Fibroblast of upper back skin (primary cell): Measurements from ENCODE around the gene MSGN1.
"Not testable (repeated sequence)": the region's sequence is repeated elsewhere in the genome, so short reads cannot be mapped to it uniquely, and the experiment has no call there.

ENCODE experiments used
- DNase-seq: peaks from one replicate; pipeline ENCODE4 v3.0.0-alpha.2; 2013

MSGN1 gene

DNA sequence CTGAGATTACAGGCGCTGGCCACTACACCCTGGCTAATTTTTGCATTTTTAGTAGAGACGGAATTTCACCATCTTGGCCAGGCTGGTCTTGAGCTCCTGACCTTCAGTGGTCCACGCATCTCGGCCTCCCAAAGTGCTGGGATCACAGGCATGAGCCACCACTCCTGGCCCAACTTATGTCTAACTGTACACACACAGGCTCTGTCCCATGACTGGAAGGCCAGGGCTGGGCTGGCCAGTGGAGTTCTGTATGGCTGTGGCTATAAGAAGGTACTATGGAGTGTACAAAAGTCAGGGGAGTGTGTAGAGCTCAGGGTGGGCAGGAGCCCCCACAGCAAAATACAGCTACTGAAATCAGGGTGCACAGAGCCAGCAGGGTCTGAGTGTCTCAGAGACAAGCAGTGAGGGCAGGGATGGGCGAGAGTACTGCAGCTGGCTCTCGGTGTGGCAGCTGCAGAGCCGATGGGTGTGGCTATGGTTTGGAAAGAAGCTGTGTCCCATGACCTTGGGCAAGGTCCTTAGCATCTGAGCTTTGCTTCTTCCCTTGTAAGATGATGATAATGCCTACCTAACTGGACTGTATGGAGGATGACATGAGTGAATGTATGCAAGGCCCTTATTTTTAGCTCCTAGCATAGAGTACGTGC is 10.4 kb upstream of the MSGN1 start:
- no peak for DNase-seq

DNA sequence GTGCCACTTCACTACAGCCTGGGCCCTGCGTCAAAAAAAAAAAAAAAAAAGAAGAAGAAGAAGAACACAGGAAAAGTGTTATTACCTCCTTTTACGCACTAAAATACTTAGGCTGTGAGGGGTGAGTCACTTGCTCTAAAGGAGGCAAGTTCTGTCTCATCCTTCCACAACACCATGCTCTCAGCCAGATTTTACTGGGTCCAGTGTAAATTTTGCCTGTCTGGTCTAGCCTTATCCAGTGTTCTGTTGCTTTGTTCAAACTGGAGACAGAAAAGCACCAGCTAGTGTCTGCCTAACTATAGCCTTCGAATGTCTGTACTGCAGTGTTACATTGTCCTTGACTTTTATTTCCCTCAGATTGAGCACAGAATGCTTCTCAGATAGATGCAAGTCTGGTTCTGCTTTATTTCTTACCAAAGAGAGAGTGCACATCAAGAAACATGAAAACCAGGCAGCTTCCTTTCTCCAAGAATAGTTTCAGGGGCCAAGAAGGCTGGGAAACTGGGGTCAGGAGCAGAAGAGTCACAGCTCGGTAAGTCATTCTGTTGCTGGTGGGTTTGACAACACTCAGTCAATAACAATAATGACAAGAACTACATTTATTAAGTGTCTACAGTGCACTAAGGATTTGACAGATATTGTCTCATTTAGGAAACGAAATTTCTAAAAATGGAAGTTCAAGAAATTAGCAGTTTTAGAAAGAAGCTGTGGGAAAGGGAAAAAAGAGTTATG is 3.1 kb upstream of the MSGN1 start:
- peak; percentile 40 for DNase-seq

DNA sequence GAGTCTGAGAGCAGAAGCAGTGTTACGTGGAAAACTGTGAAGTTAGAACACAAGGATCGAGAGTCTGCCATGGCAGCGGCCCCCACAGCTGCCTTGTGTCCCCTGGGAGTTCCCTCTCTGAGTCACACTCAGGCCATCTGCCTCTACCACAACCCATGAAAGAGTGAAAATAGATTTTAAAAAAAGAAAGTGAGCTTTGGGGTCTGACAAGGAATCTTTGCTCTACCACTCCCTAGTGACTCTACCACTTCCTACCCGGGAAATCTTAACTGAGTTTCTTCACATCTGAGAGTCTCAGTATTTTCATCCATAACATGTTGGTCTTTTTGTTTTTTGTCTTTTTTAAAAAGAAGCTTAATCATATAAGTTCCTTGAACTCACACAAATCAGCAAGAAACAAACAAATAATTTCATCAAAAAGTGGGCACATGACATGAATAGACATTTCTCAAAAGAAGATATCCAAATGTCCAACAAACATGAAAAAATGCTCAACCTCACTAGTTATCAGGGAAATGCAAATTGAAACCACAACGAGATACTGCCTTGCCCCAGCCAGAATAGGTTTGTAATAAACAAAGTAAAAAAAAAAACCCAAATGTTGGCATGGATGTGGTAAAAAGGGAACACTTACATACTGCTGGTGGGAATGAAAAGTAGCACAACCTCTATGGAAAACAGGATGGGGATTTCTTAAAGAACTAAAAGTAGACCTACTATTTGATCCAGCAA is 2.4 kb upstream of the MSGN1 start:
- peak; percentile 55 for DNase-seq

DNA sequence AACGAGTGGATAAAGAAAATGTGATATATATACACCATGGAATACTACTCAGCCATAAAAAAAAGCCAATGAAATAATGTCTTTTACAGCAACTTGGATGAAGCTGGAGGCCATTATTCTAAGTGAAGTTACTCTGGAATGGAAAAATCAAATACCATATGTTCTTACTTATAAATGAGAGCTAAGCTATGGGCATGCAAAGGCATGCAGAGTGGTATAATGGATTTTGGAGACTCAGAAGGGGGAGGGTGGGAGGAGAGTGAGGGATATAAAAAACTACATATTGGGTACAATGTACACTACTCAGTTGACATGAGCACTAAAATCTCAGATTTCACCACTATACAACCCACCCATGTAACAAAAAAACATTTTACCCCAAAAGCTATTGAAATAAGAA is 1.7 kb upstream of the MSGN1 start:
- DNase-seq, result no peak

DNA sequence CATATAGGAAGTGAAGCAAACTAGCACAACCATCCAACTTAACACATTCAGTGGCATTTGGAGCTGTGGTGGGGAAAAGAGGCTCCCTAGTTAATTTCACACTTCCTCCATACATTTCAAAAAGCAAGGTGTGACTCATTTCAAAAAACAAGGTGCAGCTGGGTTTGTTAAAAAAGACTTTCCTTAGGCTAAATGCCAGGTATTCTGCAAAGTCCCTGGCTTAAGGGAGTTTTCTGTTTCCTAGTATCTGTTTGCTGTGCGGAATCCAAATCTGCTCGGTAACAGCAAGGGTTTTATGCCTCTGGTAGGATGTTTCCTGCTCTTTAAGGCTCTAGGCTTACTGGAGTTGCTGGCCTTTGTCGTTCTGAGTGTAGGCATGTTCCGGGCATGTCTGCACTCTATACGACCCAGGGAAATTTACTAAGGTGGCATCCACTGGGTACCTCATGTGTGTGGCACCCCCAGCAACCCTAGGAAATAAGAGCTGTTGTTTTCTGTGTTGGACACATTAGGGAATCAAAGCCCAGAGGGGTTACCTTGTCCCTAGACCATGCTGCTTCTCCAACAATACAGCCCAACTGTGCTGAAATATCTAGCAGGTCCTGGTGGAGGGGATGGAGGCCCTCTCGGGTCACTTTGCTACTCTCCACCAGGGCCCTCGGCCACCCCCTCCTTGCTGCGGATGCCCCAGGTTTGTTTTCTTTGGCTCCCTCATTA is 634 bp upstream of the MSGN1 start:
- no peak for DNase-seq

DNA sequence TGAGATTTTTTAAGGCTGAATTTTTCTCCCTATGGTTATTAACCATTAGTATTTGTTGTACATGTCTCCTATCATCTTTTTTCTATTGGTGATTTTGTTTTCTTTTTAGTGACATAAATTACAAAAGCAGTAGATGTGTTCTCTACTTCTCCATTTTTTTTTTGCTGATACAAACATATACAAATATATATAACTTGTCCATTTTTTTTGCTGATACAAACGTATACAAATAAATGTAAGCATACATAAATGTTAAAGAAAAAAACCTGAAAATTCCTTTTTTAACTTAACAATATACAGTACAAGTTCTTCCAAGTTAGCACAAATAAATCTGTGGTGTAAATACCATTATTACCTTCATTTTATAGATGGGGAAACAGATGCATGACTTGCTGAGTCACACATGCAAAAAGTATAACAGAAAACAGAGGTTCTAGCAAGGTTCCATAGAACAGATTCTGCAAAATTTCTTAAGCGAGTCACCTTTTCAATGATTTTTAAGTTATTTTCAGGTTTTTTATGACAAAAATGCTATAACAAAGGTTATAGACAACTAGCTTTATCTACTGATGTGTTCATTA is 2.1 kb downstream of the MSGN1 start:
- no peak for DNase-seq

DNA sequence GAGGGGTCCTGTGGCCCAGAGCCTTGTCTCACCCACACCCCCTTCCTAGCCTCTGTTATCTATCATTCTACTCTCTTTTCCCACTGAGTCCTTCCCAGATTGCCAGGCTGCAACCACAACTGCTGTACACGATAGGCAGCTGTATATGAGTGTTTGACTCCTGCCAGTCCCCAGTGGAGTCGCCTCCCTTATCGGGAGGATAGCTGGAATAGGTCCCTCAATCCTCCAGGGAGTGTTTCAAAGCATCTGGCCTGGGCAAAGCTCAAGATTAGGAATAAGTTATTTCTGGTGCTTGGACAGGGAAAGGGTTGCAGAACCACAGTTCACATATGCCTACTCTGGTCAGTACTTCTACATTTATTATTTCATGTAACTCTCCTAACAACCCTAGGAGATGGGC is 4.8 kb downstream of the MSGN1 start:
- no peak for DNase-seq

DNA sequence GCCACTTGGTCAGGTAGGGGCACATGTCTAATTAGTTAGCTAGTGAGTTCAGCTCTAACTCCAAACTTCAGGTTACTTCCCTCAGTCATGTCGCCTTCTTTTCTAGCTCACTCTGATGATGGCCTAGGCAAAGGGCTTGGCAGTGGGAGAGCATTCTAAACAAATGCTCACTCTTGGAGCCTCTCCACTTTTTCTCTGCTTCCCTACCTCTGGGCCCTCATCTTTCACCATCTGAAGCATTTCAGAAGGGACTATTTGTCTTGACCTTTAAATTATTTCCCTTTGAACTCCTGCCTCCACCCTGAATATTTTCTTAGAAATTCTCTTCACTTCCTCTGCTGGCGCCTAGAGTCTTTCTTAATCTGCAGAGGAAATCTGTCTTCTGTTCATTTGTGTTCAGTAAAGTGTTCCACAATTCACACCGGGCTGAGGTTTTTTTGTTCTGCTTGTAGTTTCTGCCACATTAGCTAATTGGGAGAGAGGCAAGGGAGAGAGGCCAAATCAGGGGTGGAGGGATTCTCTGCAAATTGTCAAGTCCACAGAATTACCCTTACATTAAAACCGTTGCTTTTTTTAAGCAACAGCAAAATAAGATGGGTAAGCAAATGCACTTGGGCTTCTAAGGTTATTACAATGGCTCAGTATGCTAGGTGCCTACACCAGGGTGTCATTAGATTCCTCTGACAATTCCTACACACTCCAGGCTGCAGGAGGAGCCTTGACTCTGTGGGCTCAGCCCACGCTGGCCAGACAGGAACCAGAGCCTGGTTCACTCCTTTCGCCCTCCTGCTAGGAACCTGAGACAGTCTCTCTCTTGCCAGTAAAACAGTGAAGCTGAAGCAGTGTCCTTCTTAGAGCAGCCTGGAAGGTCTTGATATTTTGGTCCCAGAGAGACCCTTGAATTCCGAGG is 5.5 kb downstream of the MSGN1 start:
- no peak for DNase-seq

DNA sequence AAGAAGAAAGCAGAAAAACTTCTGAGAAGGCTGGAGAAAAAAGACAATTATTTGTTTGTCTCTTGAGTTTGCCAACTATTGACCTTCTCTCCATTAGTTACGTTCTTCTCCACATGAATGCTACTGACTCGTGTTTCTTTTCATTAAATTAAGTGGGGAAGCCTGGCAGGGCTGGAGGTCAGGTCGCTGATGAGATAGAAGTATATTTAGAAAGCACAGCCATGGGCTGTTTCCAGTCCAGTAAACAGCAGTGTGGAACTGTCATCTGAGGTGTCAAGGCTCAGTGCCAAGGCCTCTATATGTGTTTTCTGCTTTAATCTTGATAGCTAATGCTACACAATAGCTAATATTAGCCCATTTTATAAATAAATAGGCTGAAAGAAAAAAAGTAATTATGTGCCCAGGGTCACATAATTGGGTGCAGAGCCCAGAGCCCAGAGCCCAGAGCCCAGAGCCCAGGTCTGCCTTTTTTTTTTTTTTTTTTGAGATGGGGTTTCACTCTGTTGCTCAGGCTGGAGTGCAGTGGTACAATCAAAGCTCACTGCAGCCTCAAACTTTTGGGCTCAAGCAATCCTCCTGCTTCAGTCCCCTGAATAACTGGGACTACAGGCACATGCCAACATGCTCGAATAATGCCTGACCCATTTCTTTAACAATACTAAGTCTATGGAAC is 6.3 kb downstream of the MSGN1 start:
- no peak for DNase-seq

DNA sequence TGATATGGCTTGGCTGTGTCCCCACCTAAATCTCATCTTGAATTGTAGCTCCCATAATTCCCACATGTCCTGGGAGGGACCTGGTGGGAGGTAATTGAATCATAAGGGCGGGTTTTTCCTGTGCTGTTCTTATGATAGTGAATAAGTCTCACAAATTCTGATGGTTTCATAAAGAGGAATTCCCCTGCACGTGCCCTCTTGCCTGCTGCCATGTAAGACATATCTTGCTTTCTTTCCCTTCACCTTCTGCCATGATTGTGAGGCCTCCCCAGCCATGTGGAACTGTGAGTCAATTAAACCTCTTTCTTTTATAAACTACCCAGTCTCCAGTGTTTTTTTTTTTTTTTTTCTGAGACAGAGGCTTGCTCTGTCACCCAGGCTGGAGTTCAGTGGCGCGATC is 7.4 kb downstream of the MSGN1 start:
- DNase-seq, result not testable (repeated sequence)

DNA sequence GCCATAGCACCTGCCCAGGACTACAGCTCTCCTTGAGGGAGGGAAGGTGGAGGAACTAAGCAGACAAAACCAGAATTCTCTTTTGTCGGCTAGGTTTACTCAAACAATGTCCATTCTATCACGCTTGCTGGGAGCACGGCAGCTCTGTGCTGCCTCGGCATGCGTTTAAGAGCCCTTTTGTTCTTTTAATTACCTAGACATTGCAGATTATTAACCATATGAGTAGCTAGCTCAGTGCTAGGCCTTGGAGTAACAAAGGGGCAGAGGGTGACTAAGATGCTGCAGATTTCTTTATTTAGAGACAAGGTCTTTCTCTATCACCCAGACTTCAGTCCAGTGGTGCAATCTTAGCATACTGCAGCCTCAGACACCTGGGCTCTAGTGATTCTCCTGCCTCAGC is 11.1 kb downstream of the MSGN1 start:
- no peak for DNase-seq

DNA sequence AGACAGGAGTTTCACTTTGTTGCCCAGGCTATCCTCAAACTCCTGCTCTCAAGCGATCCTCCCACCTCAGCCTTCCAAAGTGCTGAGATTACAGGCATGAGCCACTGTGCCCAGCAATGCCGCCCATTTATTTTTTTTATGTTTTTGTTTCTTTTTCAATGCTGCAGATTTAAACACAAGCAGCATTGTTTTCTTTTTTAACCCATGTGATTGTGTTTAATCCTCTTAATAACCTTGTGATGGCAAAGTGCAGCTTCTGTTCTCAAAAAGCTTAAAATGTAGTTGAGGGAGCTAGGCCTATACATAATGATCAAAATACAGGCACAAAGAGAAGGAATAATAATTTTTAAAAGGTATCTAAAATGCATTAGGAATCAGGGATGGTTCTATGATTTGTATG is 11.5 kb downstream of the MSGN1 start:
- DNase-seq, result no peak

DNA sequence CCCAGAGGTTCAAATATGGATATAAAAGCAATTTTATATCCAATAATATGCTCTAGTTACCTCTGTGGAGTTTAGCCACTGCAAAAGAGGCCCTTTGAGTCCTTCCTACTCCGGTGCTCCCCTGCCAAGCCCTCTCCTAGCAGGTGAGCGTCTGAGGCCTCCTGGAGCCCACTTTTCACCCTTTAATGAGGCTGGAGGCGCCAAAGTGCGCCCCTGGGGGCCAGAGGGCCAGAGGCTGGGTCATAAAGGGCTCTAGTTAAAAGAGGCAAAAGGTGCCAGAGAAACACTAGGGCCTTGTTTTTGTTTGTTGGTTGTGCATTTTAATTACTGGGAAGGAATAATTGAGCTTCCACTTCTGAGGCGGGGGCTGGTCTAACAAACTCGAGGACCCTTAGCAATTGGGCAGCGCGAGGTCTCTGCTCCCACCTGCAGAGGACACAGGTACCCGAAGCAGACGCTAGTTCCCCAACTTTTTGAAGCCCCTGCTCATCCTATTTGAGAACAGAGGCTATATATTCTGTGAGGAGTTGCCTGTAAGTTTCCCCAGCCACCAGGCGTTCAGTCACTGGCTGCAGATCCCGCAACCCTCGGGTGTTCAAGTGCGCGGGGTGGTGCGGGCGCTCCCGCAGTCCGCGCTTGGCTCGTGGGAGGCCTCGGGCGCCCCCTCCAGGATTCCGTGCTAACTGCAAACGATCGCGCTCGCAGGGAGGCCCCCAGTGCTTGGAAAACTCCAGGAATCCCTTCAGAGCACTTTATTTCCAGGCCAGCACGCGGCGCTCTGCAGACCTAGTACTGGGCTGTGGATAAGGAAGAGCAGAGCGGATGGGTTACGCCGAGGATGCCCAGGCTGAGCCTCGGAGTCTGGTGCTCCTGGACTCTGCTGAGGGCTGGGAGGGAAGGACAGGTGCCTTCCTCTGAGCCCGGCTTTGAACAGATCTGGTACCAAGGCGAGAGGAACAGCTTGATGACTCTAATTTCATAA is 14.1 kb downstream of the MSGN1 start:
- peak; percentile 73 for DNase-seq

DNA sequence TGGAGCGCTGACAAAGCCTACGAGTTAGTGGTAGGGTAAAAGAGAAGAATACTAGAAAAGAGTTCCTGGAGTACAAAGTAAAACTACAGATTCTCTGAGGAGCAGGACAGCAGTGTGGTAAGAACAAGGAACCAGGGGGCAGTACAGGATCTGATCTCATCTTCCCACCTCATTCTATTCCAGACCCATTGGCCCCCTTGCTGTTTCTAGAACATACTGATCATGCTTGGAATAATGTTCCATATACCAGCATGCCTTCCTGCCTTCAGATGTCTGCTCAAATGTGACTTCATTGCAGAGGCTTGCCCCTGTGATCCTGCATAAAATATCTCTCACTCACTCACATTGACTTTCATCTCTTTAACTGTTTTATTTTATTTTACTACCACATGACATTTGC is 19.3 kb downstream of the MSGN1 start:
- no peak for DNase-seq

DNA sequence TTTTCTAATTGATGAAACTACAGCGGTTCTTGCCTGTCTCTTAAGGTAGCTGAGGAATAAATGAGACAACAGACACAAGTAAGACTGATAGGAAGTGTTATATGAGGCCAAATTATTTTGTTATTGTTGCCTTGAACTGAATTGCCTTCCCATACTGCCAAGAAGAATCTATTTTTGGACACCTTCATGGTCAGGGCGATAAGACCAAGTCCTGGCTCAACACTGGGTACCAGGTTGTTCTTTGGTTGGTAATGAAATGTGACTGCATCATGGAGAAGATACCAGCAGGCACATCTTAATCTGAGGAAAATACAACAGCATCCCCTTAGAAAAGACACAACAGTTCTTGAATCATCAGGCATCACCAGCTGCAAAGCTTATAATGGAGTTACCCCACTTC is 23.7 kb downstream of the MSGN1 start:
- DNase-seq, result no peak

DNA sequence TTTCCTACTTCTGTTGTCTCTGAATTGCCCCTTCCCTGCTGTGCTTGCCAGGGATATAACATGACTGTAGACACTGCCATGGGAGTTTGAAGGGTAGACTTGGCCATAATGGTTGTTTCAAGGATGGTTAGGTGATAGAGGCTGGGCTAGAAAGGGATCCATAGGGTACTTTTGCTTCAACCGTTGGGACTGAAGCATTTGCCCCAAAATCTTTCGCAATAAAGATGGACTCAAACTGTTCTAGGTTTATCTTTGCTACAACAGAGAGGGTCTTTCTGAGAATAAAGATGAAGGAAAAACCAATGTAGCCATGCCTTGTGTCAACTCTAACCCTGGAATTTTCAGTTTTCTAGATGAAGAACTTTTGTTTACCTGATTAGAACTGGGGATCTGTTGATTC is 27.2 kb downstream of the MSGN1 start:
- DNase-seq, result no peak

DNA sequence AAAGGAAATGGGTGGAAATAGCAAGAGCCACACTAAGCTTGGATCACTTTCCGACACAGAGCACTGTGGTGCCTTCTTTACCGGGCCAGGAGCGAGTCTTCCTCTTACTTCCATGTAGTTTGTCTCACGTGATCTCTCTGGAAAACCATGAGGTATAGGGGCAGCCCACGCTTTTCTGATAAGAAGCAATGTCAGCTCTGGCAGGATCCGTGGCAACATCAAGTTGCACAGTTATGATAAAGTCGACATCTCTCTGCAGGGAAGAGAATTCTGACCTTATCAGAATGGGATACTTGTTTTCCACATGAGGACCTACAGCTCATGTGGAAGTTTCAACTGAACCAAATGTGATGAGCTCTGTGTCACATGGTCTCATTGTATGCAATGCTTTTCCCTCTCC is 29.5 kb downstream of the MSGN1 start:
- no peak for DNase-seq

DNA sequence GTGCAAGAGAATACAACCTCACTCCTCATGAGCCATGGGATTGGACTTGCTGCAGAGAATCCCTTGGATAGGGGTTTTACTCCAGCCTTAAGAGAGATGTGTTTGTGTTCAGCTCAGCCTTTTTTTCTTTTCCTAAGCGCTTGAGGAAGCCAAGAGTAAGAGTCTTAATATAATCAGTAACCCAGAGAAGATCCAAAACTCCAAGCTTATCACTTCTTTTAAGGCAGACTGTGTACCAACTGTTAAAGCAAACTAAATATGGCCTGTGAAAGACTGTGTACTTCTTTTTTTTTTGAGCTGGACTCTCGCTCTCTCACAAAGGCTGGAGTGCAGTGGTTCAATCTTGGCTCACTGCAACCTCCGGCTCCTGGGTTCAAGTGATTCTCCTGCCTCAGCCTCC is 30.4 kb downstream of the MSGN1 start:
- no peak for DNase-seq

DNA sequence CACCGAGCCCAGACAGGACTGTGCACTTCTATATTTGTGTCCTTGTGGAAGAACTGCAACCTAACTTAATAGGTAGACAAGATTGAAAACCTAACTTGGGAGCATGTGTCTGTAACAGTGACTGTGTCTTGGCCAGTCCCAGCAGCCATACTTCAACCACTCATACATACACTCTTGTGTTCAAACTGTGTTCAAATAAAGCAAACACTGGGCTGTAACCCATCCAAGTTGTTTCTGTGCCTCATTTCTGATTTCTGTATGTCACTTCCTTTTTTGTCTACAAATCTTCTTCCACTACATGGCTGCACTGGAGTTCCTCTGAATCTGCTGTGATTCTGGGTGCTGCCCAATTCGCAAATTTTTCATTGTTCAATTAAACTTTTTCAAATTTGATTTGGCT is 31.0 kb downstream of the MSGN1 start:
- no peak for DNase-seq

DNA sequence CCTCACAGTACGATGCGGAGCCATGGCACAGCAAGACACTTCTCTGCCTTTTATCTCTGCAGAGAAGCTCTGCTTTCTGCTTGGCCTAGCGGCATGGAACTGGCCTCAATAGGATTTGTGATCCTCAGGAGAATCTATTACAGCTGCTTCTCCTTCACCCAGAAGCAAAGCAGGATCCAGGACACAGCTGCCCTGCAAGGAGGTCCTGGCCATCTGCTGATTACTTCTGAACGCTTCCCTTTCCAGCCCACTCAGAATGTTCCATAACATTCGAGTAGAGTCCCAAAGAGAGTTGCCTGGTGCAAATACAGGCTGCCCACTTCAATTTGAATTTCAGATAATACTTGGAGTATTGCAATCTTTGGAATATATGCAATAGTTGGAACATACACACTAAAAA is 33.0 kb downstream of the MSGN1 start:
- DNase-seq, result no peak
